HG03196 (cell line): Measurements from ENCODE around the gene DLG2.
A peak's percentile ranks its signal among the peaks of the same experiment; 100 is the strongest.
"Not testable (repeated sequence)": the region's sequence is repeated elsewhere in the genome, so short reads cannot be mapped to it uniquely, and the experiment has no call there.

Source experiments
- ATAC-seq: cut with Tn5 transposase; IDR thresholded peaks from one replicate; pipeline ENCODE4 v1.9.1; 2021; ENCODE audit not compliant: unreplicated experiment

DLG2 gene

DNA sequence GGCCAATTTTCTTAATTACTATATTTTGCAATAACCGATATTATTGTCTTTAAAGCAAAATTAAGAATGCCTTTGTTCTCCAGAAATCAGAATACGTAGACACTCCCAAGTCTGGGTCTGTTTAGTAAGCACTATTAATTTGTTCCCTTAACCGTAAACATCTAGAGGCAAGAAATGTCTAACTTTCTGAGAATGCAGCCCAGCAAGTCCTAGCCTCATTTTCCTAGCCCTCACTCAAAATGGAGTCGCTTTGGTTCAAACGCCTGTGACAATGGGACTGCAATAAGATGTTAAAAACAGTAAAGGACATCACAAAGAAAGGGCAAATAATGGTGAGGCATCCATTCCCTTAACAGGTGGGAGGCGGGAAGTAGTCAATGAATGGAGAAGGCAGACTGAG lies 280.7 kb downstream of the DLG2 start:
- ATAC-seq, result no peak

DNA sequence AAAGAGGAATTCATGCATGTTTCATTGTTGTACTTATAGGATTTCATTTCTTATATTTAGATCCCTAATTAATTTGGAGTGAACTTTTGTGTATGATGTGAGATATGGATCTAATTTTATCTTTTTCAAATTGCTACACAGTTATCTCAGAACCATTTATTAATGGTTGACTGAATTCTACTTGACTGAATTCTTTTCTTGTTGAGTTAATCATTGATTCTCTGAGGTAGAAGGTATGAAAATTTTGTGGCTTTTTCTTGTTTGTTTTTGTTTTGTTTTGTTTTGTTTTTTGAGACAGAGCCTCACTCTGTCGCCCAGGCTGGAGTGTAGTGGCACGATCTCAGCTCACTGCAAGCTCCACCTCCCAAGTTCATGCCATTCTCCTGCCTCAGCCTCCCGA lies 286.3 kb downstream of the DLG2 start:
- not testable (repeated sequence) for ATAC-seq

DNA sequence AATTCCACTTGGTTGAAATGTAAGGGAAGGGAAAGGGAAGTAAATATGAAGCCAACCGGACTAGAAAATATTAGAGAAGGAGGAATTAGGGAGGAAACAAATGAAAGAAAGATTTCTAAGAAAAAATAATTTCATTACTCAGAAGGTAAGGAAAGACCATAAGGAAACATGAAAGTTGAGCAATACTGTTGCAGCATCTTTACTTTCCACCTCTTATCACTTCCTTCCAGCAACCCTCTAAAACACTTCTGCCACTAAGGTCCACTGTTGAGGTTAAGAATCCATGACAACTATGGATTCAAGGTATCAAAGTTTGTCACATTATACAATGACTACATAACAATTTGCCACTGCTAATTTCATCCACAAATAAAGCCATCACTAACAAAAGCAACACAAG lies 308.6 kb downstream of the DLG2 start:
- no peak for ATAC-seq

DNA sequence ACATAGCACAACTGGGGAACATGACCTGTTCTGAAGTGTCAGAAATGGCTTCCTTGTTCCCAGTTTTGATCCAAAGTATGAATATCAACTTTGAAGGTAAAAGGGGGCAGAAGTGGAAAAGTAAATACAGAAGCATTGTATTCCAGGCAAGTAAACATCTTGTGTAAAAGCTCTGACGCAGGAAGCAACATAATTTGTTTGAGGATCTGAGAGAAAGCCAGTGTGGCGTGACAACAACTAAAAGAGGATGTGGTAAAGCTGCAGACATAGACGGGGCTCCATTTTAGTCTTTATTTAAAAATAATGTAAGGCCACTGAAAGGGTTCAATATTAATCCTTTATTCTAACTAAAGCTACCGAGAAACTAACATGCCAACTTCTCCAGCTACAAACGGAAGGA lies 310.2 kb downstream of the DLG2 start:
- peak; percentile 99 for ATAC-seq

DNA sequence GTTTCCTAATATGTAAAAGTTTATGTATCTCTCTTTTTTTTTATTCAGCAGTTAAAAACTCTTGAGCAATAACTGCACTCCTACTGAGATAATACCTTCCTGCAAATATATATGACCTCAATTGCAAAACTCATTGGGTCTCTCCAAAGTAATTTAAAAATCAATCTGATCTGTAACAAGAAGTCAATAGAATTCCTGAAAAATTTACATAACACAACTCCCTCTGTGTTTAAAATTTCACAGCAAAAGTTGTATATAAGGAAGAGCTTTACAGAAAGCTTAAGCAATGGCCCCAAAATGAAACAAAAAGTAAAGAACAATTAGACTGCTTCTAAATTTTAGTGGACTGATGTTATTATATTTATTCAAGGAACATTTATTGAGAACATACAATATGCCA lies 313.4 kb downstream of the DLG2 start:
- ATAC-seq, result no peak

DNA sequence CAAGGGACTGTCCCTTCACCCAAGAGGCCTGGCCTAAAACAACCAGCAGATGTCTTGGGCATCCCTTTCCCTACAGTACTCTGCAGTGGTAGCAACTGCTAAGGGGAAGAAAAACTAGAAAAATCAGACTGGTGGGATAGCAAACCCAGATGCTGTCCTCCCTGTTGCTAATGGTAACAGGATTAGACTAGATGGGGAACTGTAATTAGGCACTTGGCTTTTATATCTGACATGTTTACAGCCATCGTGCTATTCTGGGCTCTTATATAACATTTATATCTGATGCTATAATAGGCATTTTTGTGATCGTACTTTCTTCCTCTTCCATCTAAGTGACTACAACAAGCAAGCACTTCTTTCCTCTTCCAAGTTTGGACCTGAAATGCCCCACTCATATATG lies 316.7 kb downstream of the DLG2 start:
- no peak for ATAC-seq

DNA sequence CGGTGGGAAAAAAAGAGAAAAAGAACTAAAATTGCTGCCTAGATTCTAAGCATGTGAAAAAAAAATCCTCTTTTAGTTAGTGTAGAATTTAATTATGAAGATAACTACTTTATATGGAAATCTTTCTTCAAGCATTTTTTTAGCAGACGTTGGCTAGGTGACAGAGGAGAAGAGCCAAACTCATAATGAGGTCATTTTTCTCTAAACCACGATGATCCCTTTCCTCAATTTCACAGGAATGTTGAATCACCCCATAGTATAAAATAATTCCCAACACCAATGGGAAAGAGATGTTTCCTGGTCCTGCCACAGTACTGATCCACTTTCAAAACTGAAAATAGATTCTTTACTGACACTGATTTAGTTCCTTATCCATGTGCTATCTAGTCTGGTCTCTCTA lies 319.8 kb downstream of the DLG2 start:
- ATAC-seq, result no peak

DNA sequence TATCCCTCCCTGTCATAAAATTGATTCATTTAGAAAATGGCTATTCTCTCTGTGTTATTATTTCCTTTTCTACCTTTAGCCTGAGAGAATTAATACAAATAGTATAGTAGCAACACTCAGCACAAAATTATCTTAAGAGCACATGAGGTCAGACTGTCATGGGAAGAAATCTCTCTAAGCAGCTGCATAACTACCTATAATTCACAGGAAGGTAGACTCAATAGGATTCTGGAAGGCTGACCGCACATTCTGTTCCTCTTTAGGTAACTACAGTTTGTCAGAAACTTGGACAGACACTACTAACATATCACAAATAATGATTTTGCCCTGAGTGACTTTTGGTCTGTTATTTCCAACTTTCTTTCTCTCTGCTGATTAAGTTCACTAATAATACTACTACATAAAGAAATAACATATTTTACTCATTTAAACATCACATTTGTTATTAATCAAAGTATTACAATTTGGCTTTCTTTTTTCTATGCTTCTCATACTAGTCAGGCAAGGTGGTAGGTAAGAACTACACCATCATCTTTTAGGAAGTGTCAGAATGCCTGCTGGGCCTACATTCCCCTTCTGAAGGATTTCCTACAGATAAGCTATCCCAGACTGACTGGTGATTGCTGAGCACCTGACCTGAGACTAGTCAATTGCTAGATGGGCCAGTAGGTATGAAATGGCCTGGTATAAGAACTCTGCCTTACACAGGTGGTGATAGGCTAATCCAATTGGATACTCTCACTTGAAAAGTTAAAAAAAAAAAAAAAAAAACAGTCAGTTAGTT lies 325.1 kb downstream of the DLG2 start:
- no peak for ATAC-seq

DNA sequence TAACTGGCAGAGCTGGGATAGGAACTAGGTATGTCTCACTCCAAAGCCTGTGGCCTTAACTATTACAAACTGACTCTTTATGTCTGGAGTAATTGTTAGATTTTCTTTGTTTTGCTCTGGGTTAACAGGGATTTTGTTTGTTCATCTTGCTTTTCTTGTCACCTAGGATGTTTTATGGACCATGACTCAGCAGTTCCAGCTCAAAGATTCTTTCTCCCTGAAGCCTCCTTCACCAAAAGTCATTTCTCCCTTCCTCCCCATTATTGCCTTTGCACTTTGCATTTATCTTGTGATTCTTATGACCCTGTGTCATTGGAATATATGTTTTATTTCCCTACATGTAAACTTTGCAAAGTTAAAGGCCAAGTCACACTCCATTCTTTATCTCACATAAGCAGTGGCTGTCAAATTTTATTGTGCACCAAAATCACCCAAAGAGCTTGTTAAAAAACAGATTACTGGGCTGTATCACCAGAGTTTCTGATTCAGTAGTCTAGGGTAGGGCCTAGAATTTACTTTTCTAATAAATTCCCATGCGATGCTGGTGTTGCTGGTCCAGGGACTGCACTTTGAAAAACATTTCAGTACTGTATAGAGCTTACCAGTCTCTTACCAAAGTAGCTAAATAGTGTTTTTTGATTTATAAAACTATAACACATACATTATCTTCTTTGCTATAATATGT lies 327.7 kb downstream of the DLG2 start:
- no peak for ATAC-seq

DNA sequence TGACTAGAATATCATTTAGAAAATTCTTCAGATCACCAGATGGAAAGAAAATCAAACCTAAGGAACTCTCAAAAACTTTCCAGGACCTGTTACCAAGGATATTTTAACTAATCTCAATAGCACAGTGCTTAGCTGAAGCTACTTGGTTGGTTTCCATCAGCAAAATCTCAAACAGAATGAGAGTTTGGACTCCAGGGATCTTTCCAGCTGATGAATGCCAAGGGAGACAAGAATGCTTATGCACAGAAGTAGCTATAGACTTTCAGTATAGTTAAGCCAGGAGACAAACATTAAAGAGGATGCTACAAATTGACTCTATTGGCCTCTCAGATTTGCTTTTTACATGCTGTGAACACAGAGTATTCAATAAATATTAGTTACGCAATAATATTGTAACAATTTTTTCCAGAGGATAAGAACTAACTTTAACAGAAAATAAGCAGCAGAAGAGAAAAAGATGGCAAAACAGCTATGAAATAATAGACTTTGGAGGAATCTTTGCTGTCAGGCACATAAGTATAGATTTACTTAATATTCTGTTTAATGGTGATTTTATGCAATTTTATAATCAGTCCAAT lies 331.4 kb downstream of the DLG2 start:
- no peak for ATAC-seq

DNA sequence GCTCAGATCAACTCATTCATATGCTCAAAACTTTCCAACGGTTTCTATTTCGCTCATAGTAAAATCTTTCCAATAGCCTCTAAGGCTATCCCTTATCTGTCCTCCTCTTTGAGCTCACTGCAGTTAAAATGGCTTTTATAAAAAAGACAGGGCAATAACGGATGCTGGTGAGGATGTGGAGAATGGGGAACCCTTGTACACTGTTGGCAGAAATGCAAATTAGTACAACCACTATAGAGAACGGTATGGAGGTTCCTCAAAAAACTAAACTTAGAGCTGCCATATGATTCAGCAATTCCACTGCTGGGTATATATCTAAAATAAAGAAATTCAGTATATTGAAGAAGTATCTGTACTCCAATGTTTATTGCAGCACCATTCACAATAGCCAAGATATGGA lies 345.6 kb downstream of the DLG2 start:
- no peak for ATAC-seq

DNA sequence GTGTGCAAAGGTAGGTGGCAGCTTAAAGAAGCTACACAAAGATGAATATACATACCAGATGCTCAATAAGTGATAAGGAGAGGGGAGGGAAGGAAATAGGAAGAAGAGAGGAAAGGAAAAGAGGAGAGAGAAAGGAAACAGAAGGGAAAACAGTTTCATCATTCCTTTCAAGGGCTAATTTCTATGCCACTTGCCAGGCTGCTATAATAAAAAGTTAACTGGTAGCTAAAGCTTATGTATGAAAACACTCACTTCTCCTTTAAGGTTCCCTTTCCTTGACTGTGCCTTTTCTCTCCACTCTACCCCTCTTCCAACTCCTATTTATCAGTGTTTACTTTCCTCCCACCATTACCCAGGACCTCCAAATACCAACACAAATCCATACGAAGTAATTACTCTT lies 347.9 kb downstream of the DLG2 start:
- ATAC-seq, result no peak

DNA sequence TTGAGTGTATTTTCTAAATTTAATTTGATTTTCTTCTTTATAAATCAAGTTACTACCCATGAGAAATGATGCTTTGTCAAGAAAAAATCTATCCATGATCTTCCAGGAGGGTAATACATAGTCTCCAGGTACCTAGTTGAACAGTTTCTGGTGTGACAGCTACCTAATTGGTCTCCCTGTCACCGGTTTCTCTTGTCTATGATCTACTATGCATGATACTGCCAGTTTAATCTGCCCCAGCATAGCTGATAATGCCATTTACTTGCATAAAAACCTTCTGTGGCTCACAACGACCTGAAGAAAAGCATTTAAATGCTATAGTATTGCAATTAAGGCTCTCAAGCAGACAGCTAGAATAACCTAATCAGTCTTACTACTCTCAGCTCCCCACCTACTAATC lies 349.5 kb downstream of the DLG2 start:
- ATAC-seq, result no peak

DNA sequence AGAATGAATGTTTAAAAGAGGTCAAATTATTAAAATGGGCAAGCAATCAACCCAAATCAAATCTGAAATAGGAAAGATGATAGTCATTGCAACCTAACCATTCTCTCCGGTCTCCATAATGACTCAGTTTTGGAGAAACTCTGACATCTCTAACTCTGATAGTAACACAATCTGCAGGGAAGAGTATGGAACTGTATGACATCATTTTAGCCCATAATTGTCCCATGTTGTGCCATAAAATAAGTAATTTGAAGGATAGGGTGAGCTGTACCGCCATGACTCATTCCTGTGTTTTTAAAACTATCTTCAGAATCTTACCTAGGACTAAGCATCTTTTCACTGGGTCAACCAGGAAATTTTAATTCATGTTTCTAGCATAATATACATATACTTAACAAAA lies 350.8 kb downstream of the DLG2 start:
- ATAC-seq, result no peak

DNA sequence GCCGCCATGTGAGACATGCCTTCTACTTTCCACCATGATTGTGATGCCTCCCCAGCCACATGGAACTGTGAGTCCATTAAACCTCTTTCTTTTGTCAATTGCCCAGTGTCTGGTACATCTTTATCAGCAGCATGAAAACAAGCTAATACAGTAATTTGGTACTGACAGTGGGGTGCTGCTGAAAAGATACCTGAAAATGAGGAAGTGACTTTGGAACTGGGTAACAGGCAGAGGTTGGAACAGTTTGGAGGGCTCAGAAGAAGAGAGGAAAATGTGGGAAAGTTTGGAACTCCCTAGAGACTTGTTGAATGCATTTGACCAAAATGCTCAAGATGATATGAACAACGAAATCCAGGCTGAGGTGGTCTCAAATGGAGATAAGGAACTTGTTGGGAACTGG lies 356.8 kb downstream of the DLG2 start:
- ATAC-seq, result not testable (repeated sequence)

DNA sequence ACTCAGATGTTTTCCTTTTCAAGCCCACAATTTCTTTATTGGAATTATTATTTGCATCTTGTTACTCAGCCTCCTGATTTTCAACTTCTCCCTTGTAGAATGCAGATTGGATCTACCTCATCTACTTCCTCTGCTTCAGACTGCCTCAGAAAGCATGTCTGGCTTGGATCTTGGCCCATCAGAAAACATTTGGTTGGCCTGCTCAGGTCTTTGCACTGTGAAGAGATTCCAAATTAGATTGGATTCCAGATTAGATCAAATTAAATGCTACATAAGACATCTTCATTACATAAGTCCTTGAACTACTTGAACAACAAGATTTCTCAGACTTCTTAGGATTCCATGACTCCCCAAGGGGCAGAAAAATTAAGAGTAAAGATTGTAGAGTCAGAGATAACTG lies 358.0 kb downstream of the DLG2 start:
- no peak for ATAC-seq

DNA sequence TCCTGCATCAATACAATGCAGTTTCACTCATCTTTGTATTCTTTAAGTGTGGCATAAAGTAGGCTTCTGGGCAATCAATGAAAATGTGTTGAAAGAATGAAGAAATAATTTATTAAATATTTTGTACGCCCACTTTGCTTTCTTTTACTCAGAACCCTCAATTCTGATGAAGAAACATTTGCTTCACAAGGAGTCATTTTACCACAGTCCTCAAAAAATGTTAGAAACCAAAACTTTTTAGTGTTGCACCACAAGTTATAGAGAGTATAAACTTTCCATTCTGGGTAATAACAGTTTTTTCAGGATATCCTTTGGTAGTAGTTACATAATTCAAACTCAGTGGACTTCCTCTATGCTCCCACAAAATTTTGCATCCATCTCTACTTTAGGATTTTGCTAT lies 360.5 kb downstream of the DLG2 start:
- no peak for ATAC-seq

DNA sequence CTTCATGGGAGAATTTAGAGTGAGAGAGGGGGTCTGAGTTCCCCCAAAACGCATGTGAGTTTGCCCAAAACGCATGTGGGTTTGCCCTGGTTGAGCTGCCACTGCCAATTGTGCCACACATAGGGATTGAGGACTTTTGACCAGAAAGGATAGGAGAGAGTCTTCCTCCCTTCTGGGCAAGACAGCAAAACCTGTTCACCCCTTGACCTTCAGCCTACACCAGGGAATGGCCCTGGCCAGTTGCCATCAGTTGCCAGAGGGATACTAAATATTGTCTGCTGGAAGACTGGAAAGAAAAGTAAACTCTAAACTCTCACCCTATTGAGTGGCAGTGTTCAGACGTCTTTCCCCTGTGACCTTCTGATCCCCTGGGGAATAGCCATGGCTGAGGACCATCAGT lies 363.8 kb downstream of the DLG2 start:
- ATAC-seq, result no peak

DNA sequence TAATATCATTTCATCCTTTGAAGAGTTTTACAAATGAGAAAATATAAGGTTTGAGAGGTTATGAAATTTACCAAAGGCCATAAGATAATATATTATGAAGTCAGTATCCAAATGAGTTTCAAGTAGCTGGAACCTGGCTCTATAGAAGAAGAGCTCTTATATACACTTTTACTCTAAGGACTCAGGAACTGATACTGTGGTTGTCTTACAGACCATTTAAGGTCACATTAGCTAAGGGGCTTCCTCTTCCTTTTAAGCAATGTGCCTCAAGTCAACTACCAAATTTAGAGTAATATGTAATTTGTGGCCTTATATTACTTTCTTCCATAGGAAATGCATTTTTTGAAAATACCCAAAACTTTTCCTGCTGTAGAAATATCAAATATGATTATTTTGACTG lies 369.3 kb downstream of the DLG2 start:
- no peak for ATAC-seq

DNA sequence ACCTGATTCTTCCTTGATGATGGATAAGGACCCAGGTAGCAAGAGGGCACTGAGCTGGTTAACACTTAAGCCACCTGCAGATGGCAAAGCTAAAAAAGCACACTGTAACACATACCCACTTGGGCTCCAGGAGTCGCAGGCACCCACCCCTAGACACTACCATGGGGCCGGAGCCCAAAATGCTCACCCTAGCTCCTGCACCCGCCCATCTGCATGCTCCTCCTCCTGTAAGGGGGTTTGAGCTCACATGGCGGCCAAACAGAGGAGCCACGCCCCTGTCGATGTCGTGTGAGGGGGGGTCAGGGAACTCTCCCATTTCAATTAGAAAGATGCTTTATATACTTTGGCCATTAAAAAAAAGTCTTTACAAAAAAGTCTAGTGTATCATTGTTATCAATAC lies 370.7 kb downstream of the DLG2 start:
- no peak for ATAC-seq

DNA sequence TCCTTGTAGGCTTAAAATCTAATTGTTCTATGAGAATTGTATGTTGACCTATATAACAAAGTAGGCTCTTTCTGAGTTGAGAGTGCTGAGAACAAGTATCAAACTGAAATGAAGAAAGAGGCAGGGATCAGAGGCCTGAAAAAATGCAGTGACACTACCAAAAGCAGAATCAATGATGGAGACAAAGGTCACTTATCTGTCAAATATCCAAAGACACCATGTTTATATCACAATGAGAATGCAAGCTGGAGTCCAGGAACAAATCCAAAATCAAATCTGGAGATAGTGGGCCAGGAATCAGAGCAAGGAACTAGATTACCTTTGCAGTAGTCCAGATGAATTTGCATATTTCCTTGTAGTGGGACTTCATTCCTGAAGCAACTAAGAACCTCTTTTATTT lies 377.7 kb downstream of the DLG2 start:
- no peak for ATAC-seq

DNA sequence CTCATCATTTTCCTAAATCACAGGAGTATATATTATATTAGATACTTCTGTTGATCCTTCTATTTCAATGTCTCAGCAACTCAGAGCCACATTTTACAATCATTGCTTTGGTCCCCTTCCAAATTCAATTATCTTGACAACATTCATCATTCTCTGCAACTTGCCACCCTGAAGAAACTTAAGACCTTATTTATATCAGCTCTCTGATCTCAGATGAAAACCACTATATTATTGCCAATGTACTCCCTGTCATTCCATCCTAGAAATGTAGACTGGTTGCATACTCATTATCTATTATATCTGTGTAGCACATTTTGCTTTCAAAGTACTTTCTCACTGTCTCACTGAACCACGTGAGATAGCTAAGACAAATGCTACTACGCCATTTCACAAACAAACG lies 379.3 kb downstream of the DLG2 start:
- no peak for ATAC-seq
